ENCODE data around the gene GFAP.

The GFAP gene

DNA sequence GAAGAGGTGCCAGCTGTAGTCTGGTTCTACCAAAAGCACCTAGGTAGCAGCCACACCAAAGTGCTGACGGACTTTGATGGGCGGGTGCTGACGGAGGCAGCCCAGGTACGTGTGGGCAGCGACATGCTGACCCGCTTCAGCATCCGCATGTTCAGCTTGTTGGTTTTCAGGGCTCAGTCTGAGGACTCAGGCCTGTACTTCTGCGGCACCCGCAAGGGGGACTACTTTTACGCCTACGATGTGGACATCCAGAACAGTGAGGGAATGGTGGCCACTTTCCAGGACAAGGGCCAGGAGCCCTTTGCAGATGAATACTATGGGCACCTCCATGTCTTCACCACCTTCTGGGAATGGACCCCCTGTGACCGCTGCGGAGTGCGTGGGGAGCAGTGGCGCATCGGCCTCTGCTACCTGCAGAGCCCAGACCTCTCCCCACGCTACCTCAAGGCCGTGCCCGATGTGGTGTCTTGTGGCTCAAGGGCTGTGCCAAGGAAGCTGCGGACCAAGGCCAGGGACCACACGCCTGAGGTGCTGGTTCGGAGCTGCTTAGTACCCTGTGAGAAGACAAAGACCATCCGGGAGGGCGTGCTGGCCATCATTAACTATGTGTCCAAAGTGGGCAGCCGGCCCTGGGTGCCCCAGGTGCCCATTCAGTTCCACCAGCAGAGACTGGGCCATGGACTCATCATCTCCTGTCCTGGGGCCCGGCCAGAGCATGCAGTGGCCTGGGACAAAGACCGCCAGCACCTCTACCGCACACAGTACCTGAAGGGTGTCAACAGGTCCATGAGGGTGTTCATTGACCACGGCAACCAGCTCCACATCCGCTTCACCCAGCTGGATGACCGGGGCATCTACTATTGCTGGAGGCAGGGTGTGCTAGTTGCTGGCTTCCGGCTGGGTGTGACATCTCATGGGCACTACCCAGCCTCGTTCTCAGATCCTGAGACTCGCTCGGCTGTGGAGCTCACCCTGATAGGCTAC is 11.0 kb downstream of the GFAP start:
- DNase-seq (ENCODE audit: insufficient read length) (no peak), FAIRE-seq (no peak)
- no peak for TF ChIP-seq POLR2A (IDR thresholded peaks at IDR 0.05; ENCODE audit: low read depth, low read length)
- no peak for TF ChIP-seq TAF1 (IDR thresholded peaks at IDR 0.05; ENCODE audit: borderline replicate concordance, low read depth, low read length)
- no peak for TF ChIP-seq POLR2AphosphoS5 (IDR thresholded peaks at IDR 0.05; ENCODE audit: low read depth, low read length)

DNA sequence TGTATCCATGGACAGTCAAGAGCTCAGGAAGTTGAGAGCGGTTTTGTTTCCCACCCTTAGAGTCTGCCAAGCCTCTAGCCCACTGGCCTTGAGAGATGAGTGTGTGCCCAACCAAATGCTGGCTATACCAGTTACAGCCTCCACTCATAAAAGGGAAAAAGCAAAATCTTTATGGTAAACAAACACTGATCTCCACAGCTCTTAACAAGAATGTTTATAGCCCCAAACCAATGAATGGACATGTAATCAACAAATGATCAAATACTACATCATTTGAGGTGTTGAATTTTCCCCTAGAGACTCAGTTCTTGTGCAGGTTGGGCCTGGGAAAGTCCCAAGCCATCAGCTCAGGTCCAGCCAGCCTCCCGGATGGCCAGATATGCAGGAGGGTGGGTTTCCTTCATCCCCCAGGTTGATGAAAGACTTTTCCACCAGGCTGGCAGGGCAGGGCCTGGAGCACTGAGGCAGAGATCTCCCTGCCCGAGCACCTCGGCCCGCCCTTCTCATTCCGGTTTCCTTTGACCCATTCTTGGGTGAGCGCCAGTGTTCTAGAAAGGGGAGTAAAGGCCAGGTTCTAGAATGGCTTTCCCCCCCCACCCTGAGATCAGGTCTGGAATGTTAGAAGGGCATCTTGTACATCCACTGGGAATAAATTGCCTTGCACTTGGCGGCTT is 12.2 kb downstream of the GFAP start:
- no peak for TF ChIP-seq POLR2AphosphoS5 (IDR thresholded peaks at IDR 0.05; ENCODE audit: low read depth, low read length)
- TF ChIP-seq POLR2A (IDR thresholded peaks at IDR 0.05; ENCODE audit: low read depth, low read length), result no peak
- no peak for TF ChIP-seq TAF1 (IDR thresholded peaks at IDR 0.05; ENCODE audit: borderline replicate concordance, low read depth, low read length)
- DNase-seq (ENCODE audit: insufficient read length) (no peak), FAIRE-seq (no peak)

DNA sequence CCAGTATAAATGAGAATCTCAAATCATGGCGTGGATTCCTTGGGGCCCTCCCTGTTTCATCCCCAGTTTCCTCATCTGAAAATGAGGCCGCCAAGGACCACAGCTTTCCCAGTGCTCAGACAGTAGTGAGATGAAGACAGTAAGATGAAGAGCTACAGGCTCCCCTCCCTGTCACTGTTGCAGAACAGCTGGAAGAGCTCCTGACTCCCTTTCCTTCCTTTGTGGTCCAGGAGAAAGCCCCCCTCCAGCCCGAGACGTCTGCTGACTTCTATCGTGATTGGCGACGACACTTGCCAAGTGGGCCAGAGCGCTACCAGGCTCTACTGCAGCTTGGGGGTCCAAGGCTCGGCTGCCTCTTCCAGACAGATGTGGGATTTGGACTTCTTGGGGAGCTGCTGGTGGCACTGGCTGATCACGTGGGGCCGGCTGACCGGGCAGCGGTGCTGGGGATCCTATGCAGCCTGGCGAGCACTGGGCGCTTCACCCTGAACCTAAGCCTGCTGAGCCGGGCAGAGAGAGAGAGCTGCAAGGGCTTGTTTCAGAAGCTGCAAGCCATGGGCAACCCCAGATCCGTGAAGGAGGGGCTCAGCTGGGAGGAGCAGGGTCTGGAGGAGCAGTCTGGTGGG is 13.1 kb downstream of the GFAP start:
- TF ChIP-seq TAF1 (IDR thresholded peaks at IDR 0.05; ENCODE audit: borderline replicate concordance, low read depth, low read length), result no peak
- TF ChIP-seq POLR2A (IDR thresholded peaks at IDR 0.05; ENCODE audit: low read depth, low read length), result no peak
- no peak for TF ChIP-seq POLR2AphosphoS5 (IDR thresholded peaks at IDR 0.05; ENCODE audit: low read depth, low read length)
- DNase-seq (ENCODE audit: insufficient read length) (no peak), FAIRE-seq (no peak)

DNA sequence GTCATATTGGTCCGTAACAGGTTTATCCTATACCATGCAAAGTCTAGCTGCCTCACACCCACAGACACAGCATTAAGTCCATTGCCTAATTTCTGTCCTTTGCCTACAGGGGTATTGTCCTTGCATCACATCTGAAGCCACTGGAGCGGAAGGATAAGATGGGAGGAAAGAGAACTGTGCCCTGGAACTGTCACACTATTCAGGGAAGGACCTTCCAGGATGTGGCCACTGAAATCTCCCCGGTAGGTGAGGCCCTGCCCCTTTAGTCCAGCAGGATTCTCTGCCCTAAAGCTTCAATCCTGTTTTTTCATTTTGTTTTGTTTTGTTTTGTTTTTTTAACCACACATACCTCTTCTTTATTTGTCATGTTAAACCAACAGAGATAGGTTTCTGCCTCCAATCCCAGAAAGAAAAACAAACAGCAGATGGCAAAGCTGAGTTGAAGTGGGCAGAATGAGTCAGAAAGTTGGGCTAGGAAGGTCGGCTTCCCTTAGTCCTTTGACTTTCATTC is 13.8 kb downstream of the GFAP start:
- no peak for FAIRE-seq
- TF ChIP-seq TAF1 (IDR thresholded peaks at IDR 0.05; ENCODE audit: borderline replicate concordance, low read depth, low read length) (no peak), POLR2A (IDR thresholded peaks at IDR 0.05; ENCODE audit: low read depth, low read length) (no peak)
- no peak for DNase-seq (ENCODE audit: insufficient read length)

DNA sequence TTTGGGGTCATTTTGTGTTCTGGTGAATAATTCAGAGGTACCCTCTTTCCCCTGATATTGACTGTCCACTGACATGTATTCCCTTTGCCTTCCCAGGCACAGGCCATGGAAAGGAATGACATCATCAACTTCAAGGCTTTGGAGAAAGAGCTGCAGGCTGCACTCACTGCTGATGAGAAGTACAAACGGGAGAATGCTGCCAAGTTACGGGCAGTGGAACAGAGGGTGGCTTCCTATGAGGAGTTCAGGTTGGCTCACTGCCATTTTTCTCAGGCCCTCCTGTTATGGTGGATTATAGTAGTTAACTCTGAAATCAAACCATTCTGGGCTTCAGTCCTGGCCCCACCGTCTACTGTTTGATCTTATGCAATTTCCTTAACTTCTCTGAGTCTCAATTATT is 14.4 kb downstream of the GFAP start:
- DNase-seq (ENCODE audit: insufficient read length) (no peak), FAIRE-seq (no peak)
- no peak for TF ChIP-seq POLR2AphosphoS5 (IDR thresholded peaks at IDR 0.05; ENCODE audit: low read depth, low read length)
- TF ChIP-seq TAF1 (IDR thresholded peaks at IDR 0.05; ENCODE audit: borderline replicate concordance, low read depth, low read length), result no peak
- TF ChIP-seq POLR2A (IDR thresholded peaks at IDR 0.05; ENCODE audit: low read depth, low read length), result no peak

DNA sequence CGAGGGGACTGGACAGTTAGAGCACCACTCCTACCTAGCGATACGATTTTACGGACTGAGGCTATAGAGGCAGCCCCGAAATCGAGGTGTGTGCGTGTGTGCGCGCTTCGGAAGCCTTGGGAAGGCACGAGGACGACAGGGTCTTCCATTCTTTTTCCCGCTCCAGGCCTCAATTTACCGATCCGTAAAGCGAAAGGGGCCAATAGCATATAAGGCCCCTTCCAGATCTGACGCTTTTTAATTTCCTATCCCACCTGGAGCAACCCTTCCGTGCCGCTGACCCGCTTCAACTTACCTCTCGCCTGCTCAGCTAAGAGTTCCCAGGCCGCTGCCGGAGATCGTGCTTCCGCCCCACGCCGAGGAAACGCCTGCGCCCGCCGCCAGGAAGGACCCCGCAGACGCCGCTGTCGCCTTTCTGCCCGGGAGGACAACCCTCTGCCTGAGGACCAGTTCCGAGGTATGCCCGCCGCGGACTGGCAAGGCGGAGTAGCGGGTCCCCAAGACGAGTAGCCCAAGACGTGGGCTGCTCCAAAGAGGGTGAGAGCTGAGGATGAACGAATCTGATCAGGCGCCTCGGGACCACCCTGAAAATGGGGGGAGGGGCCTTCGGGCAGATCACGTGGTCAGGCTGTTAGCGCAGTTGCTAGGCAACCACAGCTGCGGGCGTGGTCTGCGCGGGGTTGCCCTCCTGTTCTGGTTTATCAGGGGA is 16.1 kb downstream of the GFAP start, which contains the start of gene EFTUD2:
Gene EFTUD2 (minus strand): TSS at position 372 of the 709 bp plus-strand sequence. CDS start 4,924 bp downstream, outside the sequence.
- DNase-seq (ENCODE audit: insufficient read length) (peak; percentile 83), FAIRE-seq (peak; percentile 98)
- TF ChIP-seq TAF1 (IDR thresholded peaks at IDR 0.05; ENCODE audit: borderline replicate concordance, low read depth, low read length) (peak; percentile 75; the same call in 1 of the 2 replicates), POLR2AphosphoS5 (IDR thresholded peaks at IDR 0.05; ENCODE audit: low read depth, low read length) (peak; percentile 93), POLR2A (IDR thresholded peaks at IDR 0.05; ENCODE audit: low read depth, low read length) (peak; percentile 92)

DNA sequence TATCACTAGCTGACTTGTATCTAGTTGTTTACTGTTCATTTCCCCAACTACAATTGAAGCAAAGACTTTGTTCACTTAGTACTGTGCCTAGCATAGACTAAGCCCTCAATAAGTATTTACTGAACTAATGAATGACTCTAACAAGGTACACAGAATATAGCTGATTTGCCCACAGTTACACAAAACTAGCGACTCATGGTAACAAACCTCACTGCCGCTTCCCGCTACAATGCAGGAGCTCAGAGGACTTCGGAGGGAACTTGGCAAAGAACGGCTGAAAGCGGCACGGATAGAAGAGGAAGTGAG is 16.6 kb downstream of the GFAP start:
- no peak for TF ChIP-seq TAF1 (IDR thresholded peaks at IDR 0.05; ENCODE audit: borderline replicate concordance, low read depth, low read length)
- no peak for TF ChIP-seq POLR2AphosphoS5 (IDR thresholded peaks at IDR 0.05; ENCODE audit: low read depth, low read length)
- TF ChIP-seq POLR2A (IDR thresholded peaks at IDR 0.05; ENCODE audit: low read depth, low read length), result no peak
- DNase-seq (ENCODE audit: insufficient read length) (no peak), FAIRE-seq (no peak)

DNA sequence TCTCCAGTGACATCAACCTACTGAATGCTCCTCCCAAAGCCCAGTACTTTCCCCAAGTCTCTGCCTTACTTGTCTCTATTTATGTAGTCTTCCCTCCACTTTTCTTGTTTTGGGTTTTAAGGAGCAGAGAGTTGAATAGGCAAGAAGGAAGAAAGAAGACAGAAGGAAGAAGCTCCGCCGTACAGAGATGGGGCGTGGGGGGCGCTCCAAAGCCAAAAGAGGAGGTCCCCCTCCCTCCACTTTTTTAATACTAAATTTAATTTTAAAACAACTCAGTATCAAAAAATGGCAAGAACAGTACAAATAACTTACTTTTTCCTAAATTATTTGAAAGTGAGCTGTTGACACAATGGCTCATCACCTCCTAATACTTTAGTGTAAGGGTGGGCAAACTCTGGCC is 20.7 kb downstream of the GFAP start:
- no peak for DNase-seq (ENCODE audit: insufficient read length)
- no peak for TF ChIP-seq POLR2AphosphoS5 (IDR thresholded peaks at IDR 0.05; ENCODE audit: low read depth, low read length)
- TF ChIP-seq TAF1 (IDR thresholded peaks at IDR 0.05; ENCODE audit: borderline replicate concordance, low read depth, low read length), result no peak
- no peak for TF ChIP-seq POLR2A (IDR thresholded peaks at IDR 0.05; ENCODE audit: low read depth, low read length)
- FAIRE-seq, result no peak

DNA sequence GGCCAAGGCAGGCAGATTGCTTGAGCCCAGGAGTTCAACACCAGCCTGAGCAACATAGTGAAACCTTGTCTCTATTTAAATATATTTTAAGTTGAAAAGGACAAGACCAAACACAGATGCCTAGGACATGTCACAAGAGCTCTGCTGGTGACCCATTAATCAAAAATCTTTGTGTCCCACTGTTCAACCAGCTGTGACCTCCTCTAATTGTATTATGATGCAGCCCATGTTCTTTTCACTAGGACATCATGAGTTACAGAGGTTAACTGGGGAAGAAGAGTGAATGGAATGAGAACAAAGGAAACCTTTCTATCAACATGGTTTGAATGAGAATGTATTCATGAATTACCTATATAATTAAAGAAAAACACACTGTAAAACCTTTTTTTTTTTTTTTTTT is 23.1 kb downstream of the GFAP start:
- no peak for FAIRE-seq
- no peak for TF ChIP-seq POLR2AphosphoS5 (IDR thresholded peaks at IDR 0.05; ENCODE audit: low read depth, low read length)
- no peak for TF ChIP-seq POLR2A (IDR thresholded peaks at IDR 0.05; ENCODE audit: low read depth, low read length)
- no peak for TF ChIP-seq TAF1 (IDR thresholded peaks at IDR 0.05; ENCODE audit: borderline replicate concordance, low read depth, low read length)
- no peak for DNase-seq (ENCODE audit: insufficient read length)

DNA sequence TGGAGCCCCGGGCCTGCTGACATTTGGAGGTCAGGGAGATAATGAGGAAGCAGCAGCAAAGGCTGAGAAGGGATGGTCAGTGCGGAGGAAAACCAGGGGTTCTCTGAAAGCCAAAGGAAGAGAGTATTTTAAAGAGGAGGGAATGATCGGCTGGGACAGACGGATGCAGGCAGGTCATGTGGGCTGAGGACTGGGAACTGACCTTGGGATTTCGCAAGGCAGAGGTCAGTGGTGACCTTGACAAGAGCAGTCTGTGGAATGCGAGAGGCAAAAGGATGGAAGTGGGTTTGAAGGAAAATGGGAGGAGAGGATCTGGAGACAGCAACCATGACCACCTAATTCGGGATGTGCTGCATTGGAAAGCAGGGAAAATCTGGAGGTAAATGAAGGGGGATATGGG is 26.3 kb downstream of the GFAP start:
- FAIRE-seq (no peak), DNase-seq (ENCODE audit: insufficient read length) (no peak)
- TF ChIP-seq POLR2AphosphoS5 (IDR thresholded peaks at IDR 0.05; ENCODE audit: low read depth, low read length) (no peak), TAF1 (IDR thresholded peaks at IDR 0.05; ENCODE audit: borderline replicate concordance, low read depth, low read length) (no peak)
